SK-MEL-5 (cell line): ENCODE measurements around the gene ARID1B. TPM values are rescaled to one million over a fixed set of nuclear protein-coding genes. Genes with fewer than 3 reads are reported as not detected.

Source experiments
- DNase-seq: peaks from one replicate; pipeline ENCODE4 v3.0.0-alpha.2; 2016; ENCODE audit warnings: low read depth, low spot score
- in situ Hi-C: cut with HindIII; loops from 2 replicates; pipeline ENCODE4 v1.10.0; 2016; ENCODE audit warnings: low sequenced_read_pairs, high pct_unique_total_duplicates, low pct_unique_long_range_greater_than_20kb
- total RNA-seq: library from RNA; depleted of rRNA; stranded (reverse); fragments of >200 nt; shearing (Covaris generic); gene quantifications from 2 replicates; pipeline ENCODE4 v1.2.3, GENCODE V29; 2014

The ARID1B gene
- total RNA-seq, 1 experiment from 2014 or later: 20.0 TPM

DNA sequence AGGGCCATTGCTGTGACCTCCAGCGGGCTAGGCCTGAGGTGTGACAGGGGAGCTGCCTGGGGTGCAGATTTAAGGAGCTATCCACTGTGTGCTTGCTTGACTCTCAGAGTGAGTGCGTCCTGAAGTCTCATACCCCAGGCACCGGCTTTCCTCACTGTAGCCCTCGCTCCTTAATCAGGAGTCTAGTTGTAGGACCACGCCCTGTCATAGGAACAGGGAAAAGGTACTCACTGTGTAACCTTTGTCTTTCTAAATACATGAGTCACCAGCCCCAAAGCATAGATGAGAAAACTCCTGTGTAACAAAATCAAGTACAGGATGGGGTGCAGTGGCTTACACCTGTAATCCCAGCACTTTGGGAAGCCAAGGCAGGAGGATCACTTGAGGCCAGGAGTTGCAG lies 404.5 kb downstream of the ARID1B start:
- in situ Hi-C loops: no loop called here
- DNase-seq: no peak

DNA sequence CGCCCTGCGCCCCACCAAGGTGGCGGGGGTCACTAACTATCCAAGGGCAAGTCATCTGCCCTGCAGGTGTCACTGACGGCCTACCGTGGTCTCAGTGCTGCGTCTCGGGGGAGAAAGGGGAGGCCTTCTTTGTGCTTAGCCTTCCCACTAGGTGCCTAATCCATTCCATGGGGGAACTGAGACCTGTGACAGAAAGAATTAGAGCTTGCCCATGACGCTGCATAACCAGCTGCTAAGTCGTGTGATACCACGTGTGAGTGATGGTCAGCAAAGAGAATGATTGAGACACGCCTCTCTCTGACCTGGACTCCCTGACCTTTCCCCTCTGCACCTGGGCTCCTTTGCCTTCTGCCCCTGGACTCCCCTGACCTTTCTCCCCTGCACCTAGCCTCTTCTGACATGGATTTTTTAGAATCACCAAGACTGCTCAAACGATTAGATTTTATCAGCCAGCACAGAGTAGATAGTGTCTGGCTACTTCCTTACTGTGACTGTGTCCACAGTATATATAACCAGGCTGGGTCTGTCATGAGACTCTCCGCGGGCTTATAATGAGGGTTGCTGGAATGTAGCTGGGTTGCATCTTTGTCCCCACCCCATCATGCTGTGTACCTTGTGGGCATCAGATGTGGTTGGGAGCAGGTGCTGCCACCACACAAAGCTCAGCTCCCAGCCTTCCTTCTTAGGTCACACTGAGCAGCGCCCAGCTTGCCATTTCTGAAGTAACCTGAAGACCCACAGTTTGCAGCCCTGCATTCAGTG lies 405.5 kb downstream of the ARID1B start:
- peak; percentile 30 for DNase-seq

DNA sequence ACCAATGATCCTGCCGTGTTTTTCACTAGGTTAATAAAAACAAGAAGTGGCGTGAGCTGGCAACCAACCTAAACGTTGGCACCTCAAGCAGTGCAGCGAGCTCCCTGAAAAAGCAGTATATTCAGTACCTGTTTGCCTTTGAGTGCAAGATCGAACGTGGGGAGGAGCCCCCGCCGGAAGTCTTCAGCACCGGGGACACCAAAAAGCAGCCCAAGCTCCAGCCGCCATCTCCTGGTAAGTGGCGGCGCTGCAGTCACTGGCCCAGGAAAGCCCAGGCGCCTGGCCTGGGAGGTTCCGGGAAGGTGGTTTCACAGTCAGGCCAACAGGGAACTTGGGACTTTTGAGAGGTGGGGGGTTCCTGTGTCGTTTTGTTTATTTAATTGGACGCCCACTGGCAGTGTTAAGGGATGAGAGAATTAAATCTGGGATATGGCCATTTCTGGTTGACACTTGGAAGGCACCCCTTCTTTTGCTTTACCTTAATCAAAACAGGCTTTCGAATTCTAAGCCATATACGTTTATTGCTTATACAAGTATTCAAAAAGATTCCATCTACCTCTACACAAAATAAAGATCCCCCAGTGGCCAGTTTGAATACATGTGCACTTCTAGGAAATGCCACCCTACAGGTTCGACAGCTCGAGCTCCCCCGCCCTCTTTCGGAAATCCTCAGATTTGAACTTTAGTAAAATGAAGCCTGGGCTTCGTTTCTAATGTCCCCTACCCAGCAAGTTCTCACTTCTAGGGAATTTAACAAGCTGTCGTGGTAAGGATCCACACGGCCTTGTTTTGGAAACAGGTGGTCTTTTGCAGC lies 407.2 kb downstream of the ARID1B start:
- in situ Hi-C loops: no loop called here
- DNase-seq: peak; percentile 70

More for the DNA sequence above, 405.5 kb downstream of the ARID1B start:
- in situ Hi-C loops: no loop called here

DNA sequence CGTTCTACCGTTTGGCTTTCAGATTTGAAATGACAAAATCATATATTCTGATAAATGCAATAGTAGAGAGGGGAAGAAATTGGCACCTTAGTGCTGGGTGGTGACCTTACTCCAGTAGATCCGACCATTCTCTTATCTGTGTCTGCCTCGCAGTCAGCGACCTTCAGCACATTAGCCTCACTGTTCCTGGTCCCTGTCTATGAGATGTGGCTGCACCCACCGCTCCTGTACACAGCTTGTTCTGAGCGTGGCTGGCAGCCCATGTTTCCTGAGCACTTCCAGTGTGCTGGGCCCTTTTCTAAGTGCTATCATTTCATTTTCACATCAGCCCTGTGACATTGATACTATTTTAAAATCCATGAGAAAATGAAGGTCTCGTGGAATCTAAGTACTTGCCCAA lies 408.0 kb downstream of the ARID1B start:
- DNase-seq: no peak
- in situ Hi-C loops: no loop called here

DNA sequence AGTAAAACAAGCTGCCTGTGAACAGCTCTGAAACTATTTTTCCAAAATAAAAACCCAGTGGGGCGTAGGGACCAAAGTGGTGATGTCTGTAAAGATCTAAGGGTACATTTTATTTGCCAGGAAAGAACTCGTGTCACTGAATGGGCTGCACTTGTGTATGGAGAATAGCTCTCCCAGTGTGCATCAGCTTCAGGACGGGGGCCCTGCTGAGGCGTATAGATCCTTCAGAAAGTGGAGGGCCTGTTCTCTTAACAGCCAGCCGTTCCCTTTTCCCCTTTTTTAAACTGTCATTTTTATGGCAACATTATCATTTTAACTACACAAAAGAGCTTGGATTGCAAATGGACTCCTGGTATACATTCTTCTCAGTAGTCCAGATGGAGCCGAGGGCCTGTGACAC lies 408.8 kb downstream of the ARID1B start:
- in situ Hi-C loops: no loop called here
- DNase-seq: no peak

DNA sequence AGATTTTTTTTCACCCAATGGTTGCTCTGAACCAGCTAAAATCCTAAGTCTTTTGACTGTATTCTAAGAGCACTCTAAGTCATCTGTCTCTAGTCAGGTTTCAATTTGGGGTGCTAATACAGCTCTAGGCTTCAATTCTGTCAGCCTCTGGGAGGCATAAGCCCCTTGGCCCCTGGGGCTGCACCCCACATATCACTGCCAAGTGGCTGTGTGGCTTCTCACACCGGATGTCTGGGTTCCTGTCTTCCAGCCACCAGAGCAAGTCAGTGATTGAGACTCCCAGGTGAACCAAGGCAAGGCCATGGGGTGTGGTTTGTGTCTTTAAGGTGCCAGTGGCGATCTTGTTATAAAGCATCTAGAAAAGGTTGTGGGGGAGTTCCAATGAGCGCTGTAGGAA lies 409.6 kb downstream of the ARID1B start:
- in situ Hi-C loops: no loop called here
- no peak for DNase-seq

DNA sequence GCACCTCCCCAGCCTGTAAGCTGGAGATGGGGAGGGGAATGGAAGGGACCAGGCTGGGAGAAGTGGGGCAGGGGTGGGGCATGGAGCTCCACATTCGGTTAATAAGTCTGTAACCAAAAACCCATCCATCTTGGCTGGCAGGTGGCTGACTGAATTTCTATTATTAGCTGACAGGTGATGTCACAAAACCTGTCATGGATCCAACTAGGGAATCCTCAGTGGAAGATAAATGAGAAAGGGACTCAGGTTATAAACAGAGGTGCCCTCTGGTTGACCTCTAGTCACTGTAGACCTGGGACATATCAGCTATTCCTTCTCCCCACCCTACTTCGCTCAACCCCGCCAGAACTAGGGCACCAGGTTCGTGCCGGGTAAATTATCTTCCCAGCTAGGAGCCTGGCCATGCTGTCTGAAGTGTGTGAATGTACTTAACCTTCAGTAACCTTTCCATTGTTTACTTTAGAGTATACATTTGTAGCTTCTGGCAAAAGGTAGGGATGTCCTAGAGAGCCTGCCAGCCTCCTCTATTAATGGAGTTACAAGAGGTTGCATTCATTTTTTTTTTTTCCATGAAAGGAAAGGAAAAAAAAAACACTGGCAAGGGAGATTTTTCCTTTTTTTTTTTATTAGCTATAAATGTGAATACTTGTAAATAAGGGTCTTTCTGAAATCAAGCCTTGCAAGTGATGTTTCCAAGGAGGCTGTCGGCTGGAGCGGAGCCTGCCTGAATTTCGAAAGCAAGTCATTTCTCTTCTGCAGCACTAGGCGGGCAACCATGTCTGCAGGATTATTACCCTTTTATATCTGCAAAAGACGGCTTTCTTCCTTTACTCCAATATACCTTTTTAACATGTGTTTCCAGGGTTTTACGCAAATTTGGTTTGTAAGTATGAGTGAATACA lies 410.3 kb downstream of the ARID1B start:
- no peak for DNase-seq
- in situ Hi-C loops: no loop called here

DNA sequence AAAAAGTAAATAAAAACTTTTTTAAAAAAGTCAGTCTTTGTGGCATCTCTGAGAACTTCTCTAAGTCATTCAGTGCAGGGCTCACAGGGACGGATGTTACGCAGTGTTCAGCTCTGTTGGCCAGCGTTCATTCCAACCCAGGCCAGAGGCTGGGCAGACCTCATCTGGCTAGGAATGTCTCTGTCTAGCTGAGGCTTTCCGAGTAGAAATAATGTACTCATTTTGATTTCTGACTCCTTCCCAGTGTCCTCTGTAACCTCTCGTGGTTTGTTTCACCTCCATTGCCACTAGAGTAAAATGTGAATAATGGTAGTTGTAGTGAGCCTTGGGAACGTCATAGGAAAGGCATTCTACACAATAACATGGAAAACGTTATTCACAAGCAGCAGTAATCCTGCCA lies 411.0 kb downstream of the ARID1B start:
- DNase-seq: no peak
- in situ Hi-C loops: no loop called here

DNA sequence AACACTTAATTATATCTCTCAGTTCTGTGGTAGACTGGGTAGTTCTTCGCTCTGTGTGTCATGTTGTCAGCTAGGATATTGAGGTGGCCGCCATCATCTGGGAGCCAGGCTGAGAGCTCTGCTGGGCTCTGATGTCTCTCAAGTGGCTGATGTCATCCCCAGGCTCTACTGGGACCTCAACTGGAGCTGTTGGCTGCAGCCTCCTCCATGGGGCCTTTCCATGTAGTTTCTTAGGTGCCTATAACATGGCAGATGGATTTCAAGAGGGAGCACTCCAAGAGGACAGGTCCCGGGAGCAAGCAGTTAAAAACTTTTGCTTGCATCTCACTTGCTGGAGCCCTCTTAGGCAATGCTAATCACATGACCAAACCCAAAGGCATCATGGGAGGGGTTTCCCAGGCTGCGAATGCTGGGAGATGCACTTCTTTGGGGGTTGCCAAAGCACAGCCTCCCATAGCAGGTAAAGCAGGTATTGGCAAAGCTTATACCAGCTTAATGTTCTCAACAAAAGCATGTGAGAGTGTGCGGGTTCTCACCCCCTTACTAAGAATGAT lies 416.3 kb downstream of the ARID1B start:
- in situ Hi-C loops: no loop called here
- DNase-seq: no peak

DNA sequence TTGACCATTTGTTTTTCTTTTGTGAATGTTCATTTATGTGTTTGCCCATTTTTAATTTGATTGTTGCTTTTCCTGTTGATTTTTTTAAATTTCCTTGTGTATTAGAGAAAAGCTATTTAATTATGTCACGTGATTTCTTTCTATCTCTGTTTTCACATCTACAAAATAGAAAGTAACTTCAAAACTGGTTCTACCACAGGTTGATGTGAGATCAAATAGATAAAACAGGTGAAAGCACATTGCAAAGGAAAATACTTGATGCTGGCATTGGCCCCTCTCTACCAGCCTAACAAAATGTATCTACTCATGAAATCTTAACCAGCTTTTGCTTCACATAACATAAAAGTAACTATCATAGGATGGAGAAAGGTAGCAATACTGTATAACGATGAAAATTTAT lies 416.9 kb downstream of the ARID1B start:
- no peak for DNase-seq
- in situ Hi-C loops: no loop called here

DNA sequence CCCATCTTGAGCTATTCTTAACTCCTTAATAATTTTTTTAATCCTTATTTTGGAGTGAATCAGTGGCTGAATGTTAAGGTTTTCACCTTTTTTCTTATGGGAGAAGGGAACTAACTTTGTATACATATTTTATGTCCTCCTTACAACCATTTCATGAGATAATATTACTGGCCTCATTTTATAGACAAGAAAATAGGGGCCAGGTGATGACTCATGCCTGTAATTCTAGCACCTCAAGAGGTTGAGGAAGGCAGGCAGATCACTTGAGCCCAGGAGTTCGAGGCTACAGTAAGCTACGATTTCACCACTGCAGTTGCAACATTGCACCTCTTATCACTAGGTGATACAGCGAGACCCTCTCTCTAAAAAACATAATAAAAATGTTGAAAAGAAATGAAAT lies 417.5 kb downstream of the ARID1B start:
- in situ Hi-C loops: no loop called here
- no peak for DNase-seq

DNA sequence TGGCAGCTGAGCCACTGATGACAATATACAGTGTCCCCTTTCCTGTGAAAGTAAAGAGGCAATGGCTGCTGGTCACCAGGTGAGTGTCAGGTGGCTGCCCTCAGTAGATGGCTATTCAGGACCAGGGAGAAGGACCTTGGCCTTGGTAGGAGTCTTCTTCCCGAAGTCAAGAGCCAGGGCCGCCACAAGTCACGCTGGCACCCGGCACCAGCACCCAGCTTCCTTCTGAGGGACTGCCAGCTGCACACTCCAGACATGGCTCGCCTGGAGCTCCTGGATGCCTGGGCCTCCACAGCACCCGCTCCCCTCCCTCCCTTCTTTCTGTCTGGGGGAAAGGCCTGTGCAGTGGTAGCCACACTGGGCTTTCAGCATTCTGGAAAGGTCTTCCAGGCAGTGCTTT lies 419.2 kb downstream of the ARID1B start:
- in situ Hi-C loops: no loop called here
- DNase-seq: no peak

DNA sequence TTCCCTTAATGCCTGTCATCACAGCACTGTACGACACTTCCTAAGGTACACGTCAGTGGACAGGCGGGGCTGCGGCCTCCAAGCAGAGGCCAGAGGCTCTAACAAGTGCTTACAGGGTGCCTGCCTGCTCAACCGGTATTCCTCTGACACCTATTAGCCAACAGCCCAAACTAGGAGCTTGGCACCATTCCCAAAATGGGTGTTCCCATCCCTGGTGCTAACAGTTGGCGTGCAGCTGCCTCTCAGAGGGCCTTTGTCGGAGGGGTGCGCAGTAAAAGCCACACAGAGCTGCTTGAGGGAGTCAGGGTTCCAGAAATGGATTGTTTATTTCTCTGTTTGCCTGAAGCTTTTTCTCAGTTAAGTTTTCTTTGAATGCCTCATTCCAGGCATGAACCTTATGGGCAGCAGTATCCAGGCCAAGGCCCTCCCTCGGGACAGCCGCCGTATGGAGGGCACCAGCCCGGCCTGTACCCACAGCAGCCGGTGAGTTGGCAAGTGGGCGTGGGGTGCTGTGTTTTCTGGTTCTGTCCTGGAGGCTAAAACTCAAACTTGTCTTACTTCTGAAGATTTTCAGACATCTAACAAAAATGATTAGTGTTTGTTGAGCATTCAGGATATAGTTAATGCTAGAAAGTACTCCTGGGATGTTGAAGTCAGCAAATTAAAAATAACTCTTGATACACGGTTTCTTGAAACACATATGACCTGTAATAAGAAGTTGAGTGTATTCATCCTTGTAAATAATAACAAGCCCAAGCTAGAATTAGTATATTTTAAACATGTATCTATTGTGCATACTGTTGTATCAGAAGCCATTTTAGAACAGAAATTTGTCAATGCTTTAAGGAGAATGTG lies 421.5 kb downstream of the ARID1B start:
- in situ Hi-C loops: no loop called here
- peak; percentile 48 for DNase-seq

DNA sequence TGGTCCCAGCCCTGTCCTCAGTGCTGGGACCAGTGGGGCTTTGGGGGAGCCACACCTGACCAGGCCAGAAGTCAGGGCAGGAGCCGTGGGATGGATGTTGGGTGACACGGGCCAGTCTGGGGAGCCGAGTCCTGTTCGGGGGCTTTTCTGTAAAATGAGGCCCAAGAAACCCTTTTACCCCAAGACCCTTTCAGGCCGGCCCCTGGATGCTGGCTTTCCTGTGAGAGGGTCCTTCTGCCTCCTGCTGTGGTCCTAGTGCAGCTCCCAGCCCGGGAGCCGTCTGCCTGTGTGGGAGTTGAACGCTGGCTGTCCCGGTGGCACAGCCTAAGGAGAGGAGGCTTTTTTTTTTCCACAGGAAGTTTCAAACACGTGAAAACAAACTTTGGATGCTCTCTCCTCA lies 422.9 kb downstream of the ARID1B start:
- in situ Hi-C loops: no loop called here
- DNase-seq: no peak

DNA sequence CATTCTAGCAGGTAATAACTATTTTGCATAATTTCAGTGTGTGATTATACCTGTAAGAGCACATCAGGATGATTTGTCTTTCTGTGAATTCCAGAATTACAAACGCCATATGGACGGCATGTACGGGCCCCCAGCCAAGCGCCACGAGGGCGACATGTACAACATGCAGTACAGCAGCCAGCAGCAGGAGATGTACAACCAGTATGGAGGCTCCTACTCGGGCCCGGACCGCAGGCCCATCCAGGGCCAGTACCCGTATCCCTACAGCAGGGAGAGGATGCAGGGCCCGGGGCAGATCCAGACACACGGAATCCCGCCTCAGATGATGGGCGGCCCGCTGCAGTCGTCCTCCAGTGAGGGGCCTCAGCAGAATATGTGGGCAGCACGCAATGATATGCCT lies 423.4 kb downstream of the ARID1B start:
- no peak for DNase-seq
- in situ Hi-C loops: no loop called here

DNA sequence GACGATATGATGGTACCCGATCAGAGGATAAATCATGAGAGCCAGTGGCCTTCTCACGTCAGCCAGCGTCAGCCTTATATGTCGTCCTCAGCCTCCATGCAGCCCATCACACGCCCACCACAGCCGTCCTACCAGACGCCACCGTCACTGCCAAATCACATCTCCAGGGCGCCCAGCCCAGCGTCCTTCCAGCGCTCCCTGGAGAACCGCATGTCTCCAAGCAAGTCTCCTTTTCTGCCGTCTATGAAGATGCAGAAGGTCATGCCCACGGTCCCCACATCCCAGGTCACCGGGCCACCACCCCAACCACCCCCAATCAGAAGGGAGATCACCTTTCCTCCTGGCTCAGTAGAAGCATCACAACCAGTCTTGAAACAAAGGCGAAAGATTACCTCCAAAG lies 423.9 kb downstream of the ARID1B start:
- in situ Hi-C loops: no loop called here
- no peak for DNase-seq

DNA sequence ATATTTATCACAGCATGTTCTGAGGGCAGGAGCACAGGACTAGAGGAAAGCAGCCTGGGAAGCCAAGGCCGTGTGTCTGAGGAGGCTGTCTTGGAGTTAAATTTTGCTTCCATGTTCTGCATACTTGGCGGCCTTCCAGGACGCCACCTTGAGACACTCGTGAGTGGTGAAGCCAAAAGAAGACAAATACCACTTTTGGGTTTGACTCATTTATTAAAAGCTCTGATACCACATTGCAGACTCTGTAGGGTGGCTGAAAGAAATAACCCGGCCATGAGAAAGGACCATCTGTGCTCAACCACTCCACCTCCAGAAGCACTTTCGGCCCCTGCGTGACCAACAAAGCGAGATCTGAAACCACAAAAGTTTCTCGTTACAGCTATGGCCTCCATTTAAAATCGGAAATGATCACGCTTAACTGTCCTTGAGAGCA lies 426.1 kb downstream of the ARID1B start:
- no peak for DNase-seq
- in situ Hi-C loops: no loop called here
